NT2/D1 (cell line): ENCODE data around the gene MAPK10.

Source experiments
- DNase-seq: peaks from one replicate; pipeline ENCODE4 v3.0.0-alpha.2; 2011; ENCODE audit warnings: low read depth, low spot score
- H3K27me3 ChIP-seq: 2 replicates; pipeline ENCODE4 v1.6.0; 2011; ENCODE audit warnings: mild to moderate bottlenecking; ENCODE audit not compliant: insufficient read length, insufficient read depth
- H3K36me3 ChIP-seq: 2 replicates; pipeline ENCODE4 v1.6.1; 2011; ENCODE audit warnings: mild to moderate bottlenecking, low read length, mixed read lengths; ENCODE audit not compliant: insufficient read depth, insufficient read length
- H3K4me1 ChIP-seq: 2 replicates; pipeline ENCODE4 v1.5.1; 2011; ENCODE audit not compliant: insufficient read depth, insufficient read length
- H3K4me3 ChIP-seq: 2 replicates; pipeline ENCODE4 v1.5.1; 2011; ENCODE audit warnings: low read depth; ENCODE audit not compliant: insufficient read length
- H3K9ac ChIP-seq: 2 replicates; pipeline ENCODE4 v1.6.0; 2011; ENCODE audit warnings: low read depth; ENCODE audit not compliant: insufficient read length
- H3K9me3 ChIP-seq: 2 replicates; pipeline ENCODE4 v1.5.1; 2011; ENCODE audit warnings: mild to moderate bottlenecking, low read length; ENCODE audit not compliant: insufficient read depth
- SUZ12 ChIP-seq: IDR thresholded peaks from 2 replicates; pipeline ENCODE4 v1.6.1; 2011; ENCODE audit not compliant: insufficient read length, insufficient read depth; ENCODE audit errors: extremely low read depth
- YY1 ChIP-seq: IDR thresholded peaks from 2 replicates; pipeline ENCODE4 v1.6.1; 2011; ENCODE audit not compliant: insufficient read length, insufficient read depth
- ZNF274 ChIP-seq: IDR thresholded peaks from 2 replicates; pipeline ENCODE4 v1.6.1; 2011; ENCODE audit warnings: mild to moderate bottlenecking, low read depth, low read length

The MAPK10 gene

DNA sequence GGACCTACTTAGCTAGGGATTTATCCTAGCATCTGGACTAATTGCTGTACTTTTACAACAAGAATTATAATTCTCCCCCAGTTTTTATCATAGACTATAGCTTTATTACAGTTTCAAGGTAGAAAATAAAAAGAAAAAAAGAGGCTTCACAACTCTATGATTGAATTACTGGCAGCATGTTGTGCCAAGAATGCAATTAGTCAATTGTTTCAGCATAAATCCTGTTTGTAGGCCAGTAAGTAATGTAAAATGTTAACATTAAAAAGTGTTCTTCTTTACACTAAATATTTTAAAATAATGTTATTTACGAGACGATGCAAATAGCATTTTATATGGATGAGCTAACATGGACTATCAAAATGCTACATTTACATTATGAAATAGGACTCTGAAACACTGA, 228.4 kb downstream of the MAPK10 start:
- Histone ChIP-seq H3K36me3 (no peaks in the 10 kb centered on the region), H3K4me3 (no peak overlapping the region), H3K9me3 (no peaks in the 10 kb centered on the region), H3K9ac (no peak overlapping the region), H3K27me3 (no peaks in the 10 kb centered on the region), H3K4me1 (no peaks in the 10 kb centered on the region)
- DNase-seq: no peak
- TF ChIP-seq SUZ12: no peak
- TF ChIP-seq YY1: no peak
- TF ChIP-seq ZNF274: no peak

DNA sequence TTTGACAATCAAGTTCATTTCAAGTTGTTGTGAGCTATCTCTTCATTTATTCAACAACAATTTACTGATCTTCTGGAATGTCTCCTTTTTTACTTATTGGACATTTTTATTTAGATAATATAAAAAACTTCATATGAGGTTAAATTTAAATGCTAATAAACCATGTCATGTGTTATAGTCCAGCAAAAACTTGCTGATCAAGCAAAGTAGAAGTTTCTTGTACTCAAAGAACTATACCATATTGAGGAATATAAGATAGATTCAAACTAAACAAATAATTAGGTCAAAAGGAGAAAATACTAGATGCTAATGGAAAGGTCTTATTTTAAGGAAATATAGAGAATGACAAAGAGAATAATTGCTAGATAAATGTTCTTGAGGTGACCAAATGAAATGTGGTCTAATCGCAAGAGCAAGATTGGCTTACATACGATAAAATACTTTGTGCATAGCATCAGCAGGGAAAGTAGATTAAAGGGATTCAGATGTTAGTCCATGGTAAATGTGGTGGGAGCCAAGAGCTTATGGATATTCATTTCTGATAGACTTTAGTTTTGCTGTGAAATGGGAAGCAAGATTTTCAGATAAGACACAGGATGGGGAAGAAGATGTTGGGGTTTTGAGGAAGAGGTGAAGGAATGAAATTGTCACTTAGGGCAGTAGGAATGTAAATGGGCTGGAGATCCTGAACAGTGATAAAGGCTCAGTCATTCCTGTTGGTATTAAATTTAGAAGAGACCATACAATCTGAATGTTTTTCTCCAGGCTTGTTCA, 229.5 kb downstream of the MAPK10 start:
- no peak for DNase-seq
- no peaks in the 10 kb centered on the region for H3K27me3 ChIP-seq
- no peaks in the 10 kb centered on the region for H3K4me1 ChIP-seq
- no peak overlapping the region for H3K9ac ChIP-seq
- no peaks in the 10 kb centered on the region for H3K9me3 ChIP-seq
- no peak for TF ChIP-seq ZNF274
- no peak for TF ChIP-seq SUZ12
- no peak for TF ChIP-seq YY1
- no peaks in the 10 kb centered on the region for H3K36me3 ChIP-seq
- H3K4me3 ChIP-seq: no peak overlapping the region

DNA sequence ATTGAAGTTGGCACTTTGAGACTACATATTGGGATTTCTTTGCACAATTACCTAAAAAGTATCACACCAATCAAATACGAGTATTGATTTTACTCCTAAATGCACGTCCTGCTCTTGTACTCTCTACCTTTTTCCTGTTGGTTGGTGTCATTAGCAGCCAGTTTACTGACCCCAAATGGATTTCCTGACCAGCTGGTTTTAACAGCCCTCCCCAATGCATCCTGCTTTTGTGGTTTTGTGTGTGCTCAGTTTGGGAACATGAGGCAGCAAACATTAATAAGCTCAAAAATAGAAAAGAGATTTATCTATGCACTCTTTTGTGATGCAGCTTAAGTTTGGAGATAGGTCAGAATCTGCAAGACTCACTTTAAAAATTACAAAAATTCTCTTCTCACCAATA, 230.3 kb downstream of the MAPK10 start:
- H3K27me3 ChIP-seq: no peaks in the 10 kb centered on the region
- H3K4me3 ChIP-seq: no peak overlapping the region
- no peaks in the 10 kb centered on the region for H3K9me3 ChIP-seq
- TF ChIP-seq SUZ12: no peak
- no peak overlapping the region for H3K9ac ChIP-seq
- no peak for DNase-seq
- H3K36me3 ChIP-seq: no peaks in the 10 kb centered on the region
- no peaks in the 10 kb centered on the region for H3K4me1 ChIP-seq

GRCh38 chr4:86122404-86122803, 237.4 kb downstream of the MAPK10 start:
- Histone ChIP-seq H3K9ac (no peak overlapping the region), H3K4me1 (no peaks in the 10 kb centered on the region), H3K27me3 (no peaks in the 10 kb centered on the region), H3K9me3 (no peaks in the 10 kb centered on the region), H3K4me3 (no peak overlapping the region), H3K36me3 (no peaks in the 10 kb centered on the region)
- DNase-seq: no peak
- TF ChIP-seq ZNF274 (no peak), SUZ12 (no peak)

DNA sequence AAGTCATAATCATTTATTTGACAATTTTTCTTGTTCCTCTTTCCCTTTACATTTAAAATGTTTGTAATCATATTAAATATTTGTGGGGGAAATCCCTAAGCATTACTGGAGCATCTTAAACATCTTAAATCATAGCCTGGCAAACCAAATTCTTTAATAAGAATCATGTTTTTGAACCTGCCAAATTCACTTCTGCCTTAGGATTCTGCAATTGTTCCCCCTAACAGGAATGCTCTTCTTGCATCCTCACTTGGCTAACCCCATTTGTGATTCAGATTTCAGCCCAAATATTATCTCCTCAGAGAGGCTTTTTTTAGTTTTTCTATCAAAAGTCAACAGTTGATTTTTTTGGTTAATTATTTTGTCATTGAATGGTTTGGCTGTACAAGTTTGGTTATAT, 241.1 kb downstream of the MAPK10 start:
- Histone ChIP-seq H3K27me3 (no peaks in the 10 kb centered on the region), H3K4me1 (no peaks in the 10 kb centered on the region), H3K4me3 (no peak overlapping the region), H3K36me3 (no peaks in the 10 kb centered on the region), H3K9me3 (no peaks in the 10 kb centered on the region), H3K9ac (no peak overlapping the region)
- TF ChIP-seq YY1 (no peak), ZNF274 (no peak), SUZ12 (no peak)
- no peak for DNase-seq

DNA sequence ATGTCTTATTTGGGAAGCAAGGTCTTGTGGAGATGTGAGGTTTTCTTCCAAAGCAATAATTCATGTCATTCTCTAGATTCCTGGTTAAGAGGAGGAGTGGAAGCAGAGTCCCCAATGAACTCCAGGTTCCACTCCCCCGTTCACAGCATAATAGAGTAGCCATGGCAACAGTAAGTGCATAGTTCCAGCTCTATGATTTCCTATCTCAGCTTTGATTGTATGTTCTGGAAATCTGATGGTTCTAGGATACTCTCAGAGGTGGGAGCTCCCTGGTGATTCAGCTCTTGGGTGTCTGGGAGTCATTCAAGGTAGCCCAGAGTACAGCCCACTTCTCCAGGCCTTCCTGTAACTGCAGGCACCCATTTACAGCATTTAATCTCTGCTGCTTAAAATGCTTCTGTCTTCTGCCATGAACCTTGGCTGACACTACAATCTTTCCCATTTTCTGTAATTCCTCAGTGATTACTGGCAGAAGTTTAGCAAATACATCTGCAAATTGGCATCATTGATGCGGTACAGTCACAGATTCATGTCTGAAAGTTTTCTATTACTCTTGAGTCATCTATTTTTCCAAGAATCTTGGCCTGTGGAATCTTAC, 242.0 kb downstream of the MAPK10 start:
- Histone ChIP-seq H3K36me3 (no peaks in the 10 kb centered on the region), H3K9me3 (no peaks in the 10 kb centered on the region), H3K4me3 (no peak overlapping the region), H3K9ac (no peak overlapping the region), H3K4me1 (no peaks in the 10 kb centered on the region), H3K27me3 (no peaks in the 10 kb centered on the region)
- TF ChIP-seq ZNF274: no peak
- no peak for TF ChIP-seq YY1
- no peak for TF ChIP-seq SUZ12
- no peak for DNase-seq

- H3K9me3 ChIP-seq: no peaks in the 10 kb centered on the region
- DNase-seq: no peak
- no peaks in the 10 kb centered on the region for H3K36me3 ChIP-seq
- H3K4me1 ChIP-seq: no peaks in the 10 kb centered on the region
- no peak for TF ChIP-seq SUZ12
- no peak for TF ChIP-seq ZNF274
- no peak for TF ChIP-seq YY1
- H3K4me3 ChIP-seq: no peak overlapping the region
- no peaks in the 10 kb centered on the region for H3K27me3 ChIP-seq
- H3K9ac ChIP-seq: no peak overlapping the region
Measured at GRCh38 chr4:86114563-86114962, 245.3 kb downstream of the MAPK10 start.
